GM19238 (cell line): ENCODE measurements around the gene RAB11FIP4.

ENCODE experiments used
- DNase-seq: peaks from one replicate; pipeline ENCODE4 v3.0.0; 2011; ENCODE audit warnings: low spot score; ENCODE audit not compliant: insufficient read length

RAB11FIP4 gene

DNA sequence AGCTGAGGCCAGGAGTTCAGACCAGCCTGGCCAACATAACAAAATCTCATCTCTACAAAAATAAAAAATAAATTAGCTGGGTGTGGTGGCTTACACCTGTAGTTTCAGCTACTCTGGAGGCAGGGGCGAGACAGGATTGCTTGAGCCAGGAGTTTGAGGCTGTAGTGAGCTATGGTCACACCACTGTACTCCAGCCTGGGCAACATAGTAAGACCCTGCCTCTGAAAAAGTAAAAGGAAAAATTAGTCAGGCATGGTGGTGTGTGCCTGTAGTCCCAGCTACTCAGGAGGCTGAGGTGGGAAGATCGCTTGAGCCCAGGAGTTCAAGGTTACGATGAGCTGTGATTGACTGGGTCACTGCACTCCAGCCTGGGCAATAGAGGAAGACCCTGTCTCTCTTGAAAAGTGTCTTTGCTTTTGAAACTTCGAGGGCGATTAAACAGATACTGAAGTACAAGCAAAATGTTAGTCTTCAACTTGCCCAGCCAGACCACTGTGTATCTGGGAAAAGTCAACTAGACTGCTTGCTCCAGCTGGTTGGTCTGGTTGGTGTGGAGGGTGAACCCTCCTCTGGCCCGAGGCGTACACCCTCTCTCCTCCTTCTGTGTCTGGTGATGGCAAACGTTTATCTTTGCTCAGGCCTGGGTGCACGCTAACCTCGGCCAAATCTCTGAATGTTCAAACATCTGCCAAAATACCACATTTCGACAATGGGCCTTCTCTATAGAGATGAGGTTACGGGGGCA lies 174.9 kb downstream of the RAB11FIP4 start:
- no peak for DNase-seq

GRCh38 chr17:31566992-31567373 lies 175.5 kb downstream of the RAB11FIP4 start:
- no peak for DNase-seq

- no peak for DNase-seq
These were observed 176.6 kb downstream of the RAB11FIP4 start for GRCh38 chr17:31568121-31568520.

DNA sequence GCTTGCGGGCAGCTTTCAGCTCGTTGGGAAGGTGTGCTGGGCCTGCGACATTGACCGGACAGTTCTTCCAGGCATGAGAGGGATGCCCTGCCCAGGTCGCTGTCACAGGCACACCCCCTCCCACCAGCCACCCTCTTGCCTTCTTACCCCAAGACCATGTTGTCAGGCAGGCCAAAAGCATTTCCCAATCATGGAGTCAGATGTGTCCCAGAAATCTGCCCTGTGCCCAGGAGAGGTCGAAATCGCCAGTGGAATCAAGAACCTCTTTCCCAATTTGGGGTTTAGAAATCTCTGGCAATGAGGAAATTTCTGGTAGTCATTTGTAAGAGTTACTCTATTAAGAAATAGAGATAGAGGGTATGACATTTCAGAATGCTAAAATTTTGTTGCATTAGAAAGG lies 177.1 kb downstream of the RAB11FIP4 start:
- DNase-seq = no peak

- DNase-seq = no peak
These were observed 178.8 kb downstream of the RAB11FIP4 start for GRCh38 chr17:31570231-31570630.

- no peak for DNase-seq
These were observed 179.7 kb downstream of the RAB11FIP4 start for GRCh38 chr17:31570951-31571892.

DNA sequence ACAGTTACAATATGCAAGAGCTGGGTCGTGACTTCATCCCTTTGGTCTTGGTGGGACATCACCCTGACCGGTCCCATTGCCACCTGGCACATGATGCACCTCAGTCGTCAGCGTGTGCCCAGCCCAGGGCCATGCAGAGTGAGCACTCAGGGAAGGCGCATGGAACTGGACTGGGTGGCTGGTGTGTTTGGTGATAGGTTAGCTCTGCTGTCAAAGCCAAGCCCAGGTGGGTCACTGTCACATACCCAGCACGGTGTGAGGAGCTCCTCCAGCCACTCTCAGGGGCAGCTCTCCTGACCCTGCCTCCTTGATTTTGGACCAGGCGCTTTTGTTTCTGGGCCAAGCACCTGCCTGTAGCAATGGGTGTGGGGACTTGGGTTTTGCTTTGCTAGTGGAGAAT lies 180.9 kb downstream of the RAB11FIP4 start:
- no peak for DNase-seq

DNA sequence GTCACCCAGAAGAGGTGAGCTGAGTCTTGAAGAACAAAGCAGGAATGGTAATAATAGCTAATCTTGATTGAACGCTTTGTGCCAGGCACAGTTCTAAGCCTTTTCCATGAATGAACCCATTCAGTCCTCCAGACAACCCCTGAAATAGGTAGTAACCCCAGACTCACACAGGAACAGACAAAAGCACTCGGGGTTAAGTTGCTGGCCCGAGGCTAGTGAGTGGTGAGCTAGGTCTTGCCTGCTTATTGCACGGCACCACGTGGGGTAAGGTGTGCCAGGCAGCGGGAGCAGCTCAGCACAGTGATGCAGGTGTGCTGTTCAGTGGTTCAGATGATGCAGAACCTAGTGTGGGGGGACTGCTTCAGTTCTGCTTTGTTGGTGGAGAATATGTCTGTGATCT lies 181.6 kb downstream of the RAB11FIP4 start:
- no peak for DNase-seq

DNA sequence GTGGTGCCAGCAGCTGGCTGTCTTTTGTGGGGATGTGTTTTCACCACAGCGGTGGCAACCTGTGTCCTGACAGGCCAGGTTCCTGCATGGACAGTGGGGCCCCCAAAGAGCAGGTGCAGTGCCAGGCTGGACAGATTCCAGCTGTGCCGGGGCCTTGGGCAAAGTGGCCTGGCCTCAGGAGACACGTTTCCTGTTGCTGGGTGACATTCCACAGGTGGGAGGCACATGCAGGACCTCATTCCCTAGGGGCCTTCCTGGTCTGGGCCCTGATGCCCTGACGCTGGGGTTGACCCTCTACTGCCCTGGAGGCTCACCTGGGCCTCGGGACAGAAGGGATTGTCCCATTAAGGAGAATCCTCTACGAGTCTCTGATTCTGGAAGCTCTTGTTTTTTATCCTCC lies 182.4 kb downstream of the RAB11FIP4 start:
- no peak for DNase-seq

DNA sequence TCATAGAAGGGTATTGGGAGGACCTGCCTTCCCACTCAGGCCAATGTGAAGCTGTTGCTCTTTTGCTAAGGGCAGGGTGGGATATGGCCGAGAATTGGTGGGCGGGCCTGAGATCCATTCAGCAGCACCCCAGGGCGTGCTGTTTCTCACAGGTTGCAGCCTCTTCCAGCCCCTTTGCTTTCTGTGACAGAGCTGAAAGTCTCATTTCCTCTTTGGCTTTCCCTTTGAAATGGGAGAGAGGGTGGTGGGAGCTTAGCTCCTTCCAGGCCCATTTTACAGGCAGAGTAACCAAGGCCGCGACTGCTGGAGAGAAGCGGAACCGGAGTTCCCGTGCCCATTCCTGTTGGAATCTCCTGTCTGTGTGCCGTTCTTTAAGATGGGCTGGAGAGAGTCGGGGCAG lies 183.0 kb downstream of the RAB11FIP4 start:
- DNase-seq = no peak

GRCh38 chr17:31575043-31575442 lies 183.6 kb downstream of the RAB11FIP4 start:
- no peak for DNase-seq

GRCh38 chr17:31579265-31579664 lies 187.8 kb downstream of the RAB11FIP4 start:
- no peak for DNase-seq

DNA sequence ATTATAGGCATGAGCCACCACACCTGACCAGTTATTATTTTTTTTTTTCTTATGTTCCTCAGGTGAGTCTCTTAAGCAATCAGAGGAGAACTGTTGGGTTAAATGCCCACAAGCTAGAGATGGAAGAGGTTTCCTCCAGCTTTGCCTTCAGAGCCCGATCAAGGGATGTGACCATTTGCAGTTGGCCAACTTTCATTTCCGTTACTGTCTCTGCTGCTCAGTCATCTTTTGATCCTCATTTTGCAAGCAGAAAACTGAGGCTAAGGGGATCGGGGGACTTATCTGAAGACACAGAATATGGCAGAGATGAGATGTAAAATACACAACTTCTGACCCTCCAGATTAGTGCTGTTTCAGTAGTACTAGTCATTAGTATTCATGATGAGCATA lies 188.8 kb downstream of the RAB11FIP4 start:
- DNase-seq = no peak

- DNase-seq = no peak
These were observed 189.4 kb downstream of the RAB11FIP4 start for GRCh38 chr17:31580706-31581490.

- no peak for DNase-seq
These were observed 190.0 kb downstream of the RAB11FIP4 start for GRCh38 chr17:31581491-31581890.

DNA sequence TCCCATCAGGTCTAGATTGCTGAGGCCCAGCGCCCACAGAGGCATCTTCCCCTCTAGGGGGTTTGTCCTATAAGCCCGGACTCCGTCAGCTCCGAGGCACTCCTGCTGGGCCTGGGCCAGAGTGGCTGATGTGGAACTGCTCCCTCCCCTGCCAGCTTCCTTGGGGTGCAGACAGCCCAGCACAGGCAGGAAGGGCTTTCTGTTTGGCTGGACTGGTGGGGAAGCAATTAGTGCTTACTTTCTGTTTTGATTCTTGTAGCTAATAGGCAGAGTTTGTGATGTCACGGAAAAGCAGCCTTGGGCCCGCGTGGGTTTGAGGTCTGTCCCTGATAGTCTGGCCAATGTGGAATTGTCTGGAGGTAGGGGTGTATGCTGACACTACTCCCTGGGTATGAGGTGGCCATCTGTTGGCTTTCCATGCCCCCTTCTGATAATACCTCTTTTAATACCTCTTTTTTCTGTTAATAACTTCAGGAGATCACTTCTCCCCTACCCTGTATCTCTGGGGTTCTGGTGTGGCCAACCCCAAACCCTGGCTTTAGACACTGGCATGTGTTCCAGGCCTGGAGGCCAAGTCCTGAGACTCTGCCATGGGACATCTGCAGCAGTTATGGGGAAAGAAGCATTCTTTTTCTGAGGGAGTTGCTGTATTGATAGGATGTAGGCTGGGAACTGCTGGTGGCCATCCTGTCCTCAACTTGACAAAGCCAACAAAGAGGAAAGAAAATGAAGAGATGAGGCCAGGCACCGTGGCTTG lies 190.9 kb downstream of the RAB11FIP4 start:
- DNase-seq = peak; percentile 61

DNA sequence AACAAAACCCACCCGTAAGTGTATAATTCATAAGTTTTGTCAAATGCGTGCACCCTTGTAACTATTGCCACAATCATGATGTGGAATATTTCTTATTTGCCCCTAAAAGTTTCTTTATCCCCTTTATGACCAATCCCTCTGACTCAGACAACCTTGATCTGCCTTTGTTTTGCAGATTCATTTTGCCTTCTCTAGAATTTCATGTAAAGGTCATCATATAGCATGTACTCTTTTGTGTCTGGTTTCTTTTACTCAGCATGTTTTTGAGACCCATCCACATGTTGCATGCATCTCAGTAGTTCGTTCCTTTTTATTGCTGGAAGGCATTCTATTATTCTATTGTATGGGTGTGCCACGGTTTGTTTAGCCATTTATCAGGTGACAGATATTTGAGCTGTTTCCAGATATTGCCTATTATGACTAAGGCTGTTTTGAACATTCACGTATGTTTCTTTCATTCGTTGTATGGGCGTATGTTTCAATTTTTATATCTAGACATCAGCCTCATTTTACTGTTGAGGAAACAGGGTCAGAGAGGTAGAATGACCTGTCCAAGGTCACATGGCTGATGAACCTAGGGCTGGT lies 192.4 kb downstream of the RAB11FIP4 start:
- no peak for DNase-seq

DNA sequence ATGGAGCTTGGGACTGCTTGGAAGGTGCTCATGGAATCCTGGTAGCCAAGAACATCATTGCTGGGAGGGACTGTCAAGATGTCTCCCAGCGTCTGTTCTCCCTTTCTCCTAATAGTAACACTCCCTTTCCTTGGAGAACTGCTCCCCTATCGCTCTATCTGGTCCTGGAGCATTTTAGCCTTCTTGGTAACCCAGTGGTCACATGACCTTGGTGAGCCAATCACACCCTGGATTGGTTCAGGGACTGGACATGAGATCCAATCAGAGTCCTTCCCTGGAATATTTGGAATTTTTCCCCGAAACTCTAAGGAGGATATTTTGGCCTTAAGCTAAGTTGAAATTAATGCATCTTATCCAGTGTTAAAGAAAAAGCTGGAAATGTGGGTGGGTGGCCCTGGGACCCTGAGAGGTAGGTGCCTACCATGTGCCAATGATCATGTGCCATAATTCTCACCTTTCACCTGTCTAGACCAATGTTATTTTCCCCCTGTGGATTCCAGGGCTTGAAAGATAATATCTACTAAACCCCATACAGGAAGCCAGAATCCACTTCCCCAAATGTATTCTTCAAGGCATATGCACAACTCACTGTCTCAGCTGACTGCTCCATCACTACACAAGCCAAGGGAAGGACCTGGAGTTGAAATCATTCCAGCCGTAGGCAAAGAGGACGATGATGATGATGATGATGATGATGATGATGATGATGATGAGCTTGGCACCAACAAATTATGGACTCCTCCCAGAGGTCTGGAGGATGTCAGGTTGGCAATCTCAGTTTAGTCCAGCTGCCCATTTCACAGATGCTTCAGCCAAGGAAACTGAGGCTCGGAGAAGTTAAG lies 193.2 kb downstream of the RAB11FIP4 start:
- DNase-seq = no peak

DNA sequence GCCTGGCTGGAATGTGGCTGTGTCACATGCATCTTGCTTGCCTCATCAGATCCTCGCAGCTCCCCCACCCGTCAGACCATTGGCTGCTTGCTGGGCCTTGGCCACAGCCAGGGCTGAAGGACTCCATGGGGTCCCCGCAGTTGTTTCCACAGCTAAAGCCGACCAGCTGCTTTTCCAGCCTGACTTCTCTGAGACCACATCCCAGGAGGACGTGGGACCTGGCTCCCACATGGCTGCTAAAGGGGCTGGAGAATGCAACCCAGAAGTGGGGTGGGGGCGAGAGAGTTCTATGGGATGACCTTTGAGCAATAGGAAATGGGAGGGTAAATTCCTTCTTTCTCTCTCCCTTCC lies 193.8 kb downstream of the RAB11FIP4 start:
- DNase-seq = no peak

DNA sequence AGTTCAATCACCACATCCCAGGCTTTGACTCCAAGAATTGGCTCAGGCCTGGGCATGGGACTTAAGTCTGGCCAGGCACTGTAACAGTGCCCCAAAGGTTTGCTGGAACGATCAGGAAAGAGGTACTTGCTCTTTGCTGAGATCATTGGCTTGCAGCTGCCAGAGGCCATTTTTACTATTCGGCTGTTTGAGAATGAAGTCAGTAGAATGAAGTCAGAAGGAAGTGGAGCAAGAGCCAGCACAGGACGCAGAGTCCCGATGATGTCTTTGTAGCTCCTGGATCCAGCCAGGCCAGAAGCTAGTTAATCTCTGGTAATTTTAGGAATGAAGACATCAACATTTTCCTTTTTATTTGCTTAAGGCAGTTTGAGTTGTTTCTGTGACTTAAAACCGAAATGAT lies 195.5 kb downstream of the RAB11FIP4 start:
- no peak for DNase-seq
